ENCODE results near the gene LYRM2. TPM values are rescaled to one million over a fixed set of nuclear protein-coding genes. Genes with fewer than 3 reads are reported as not detected.

LYRM2 gene
- total and polyA plus RNA-seq, 7 donors, result 15.0 to 39.6 (median 25.7) TPM

GRCh38 chr6:89662659-89663223 lies 24.2 kb upstream of the LYRM2 start:
- Histone ChIP-seq H3K36me3 (peaks cover 17 to 98% (median 36%) of the 10 kb centered on the region in 4 donors), H3K4me3 (no peak overlapping the region), H3K4me1 (no peaks in the 10 kb centered on the region), H3K27ac (no peak overlapping the region), H3K9me3 (no peaks in the 10 kb centered on the region), H3K27me3 (no peaks in the 10 kb centered on the region)
- no peak for DNase-seq
- intact Hi-C loops (cut with DNase I), result no loop called here
- 26 to 74% methylated on average over 4 of the region's 4 CpGs for WGBS, 2 donors
- TF ChIP-seq POLR2A (IDR thresholded peaks at IDR 0.05) (no peak), POLR2AphosphoS5 (IDR thresholded peaks at IDR 0.05) (no peak), EP300 (IDR thresholded peaks at IDR 0.05) (no peak), CTCF (IDR thresholded peaks at IDR 0.05) (no peak)

DNA sequence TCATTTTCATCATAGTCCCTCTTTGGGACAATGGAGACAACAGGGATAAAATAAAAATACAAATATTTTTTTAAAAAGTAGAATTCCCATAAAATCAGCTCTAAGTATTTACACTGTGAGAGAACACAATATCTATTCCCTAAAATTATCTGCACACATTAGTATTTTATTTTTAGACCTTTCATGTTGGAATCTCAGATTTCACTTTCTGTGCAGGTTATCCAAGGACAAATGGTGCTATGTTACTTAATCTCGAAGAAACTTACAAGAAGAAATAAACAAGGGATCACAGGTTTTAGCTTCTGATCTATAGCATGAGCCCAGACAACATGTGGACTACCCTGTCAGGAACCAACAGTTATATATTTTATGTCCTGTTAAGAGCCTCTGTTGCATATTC lies 23.0 kb upstream of the LYRM2 start:
- H3K27ac ChIP-seq, result no peak overlapping the region
- no peaks in the 10 kb centered on the region for H3K27me3 ChIP-seq
- H3K4me3 ChIP-seq, result no peak overlapping the region
- WGBS, 2 donors, result 97% methylated on average over 1 of the region's 1 CpG
- no peak for DNase-seq
- peaks cover 17 to 98% (median 43%) of the 10 kb centered on the region in 4 donors for H3K36me3 ChIP-seq
- no peaks in the 10 kb centered on the region for H3K9me3 ChIP-seq
- intact Hi-C loops (cut with DNase I), result no loop called here
- no peaks in the 10 kb centered on the region for H3K4me1 ChIP-seq
- no peak for TF ChIP-seq CTCF (IDR thresholded peaks at IDR 0.05)
- no peak for TF ChIP-seq POLR2A (IDR thresholded peaks at IDR 0.05)
- no peak for TF ChIP-seq POLR2AphosphoS5 (IDR thresholded peaks at IDR 0.05)
- no peak for TF ChIP-seq EP300 (IDR thresholded peaks at IDR 0.05)

GRCh38 chr6:89660981-89661380 lies 22.4 kb upstream of the LYRM2 start:
- Histone ChIP-seq H3K9me3 (no peaks in the 10 kb centered on the region), H3K27ac (no peak overlapping the region), H3K36me3 (peaks cover 17 to 98% (median 40%) of the 10 kb centered on the region in 4 donors), H3K4me3 (no peak overlapping the region), H3K4me1 (no peaks in the 10 kb centered on the region), H3K27me3 (no peaks in the 10 kb centered on the region)
- TF ChIP-seq EP300 (IDR thresholded peaks at IDR 0.05) (no peak), POLR2AphosphoS5 (IDR thresholded peaks at IDR 0.05) (no peak), POLR2A (IDR thresholded peaks at IDR 0.05) (no peak), CTCF (IDR thresholded peaks at IDR 0.05) (no peak)
- no peak for DNase-seq
- 93 to 96% methylated on average over 4 of the region's 4 CpGs for WGBS, 2 donors
- intact Hi-C loops (cut with DNase I), result no loop called here

DNA sequence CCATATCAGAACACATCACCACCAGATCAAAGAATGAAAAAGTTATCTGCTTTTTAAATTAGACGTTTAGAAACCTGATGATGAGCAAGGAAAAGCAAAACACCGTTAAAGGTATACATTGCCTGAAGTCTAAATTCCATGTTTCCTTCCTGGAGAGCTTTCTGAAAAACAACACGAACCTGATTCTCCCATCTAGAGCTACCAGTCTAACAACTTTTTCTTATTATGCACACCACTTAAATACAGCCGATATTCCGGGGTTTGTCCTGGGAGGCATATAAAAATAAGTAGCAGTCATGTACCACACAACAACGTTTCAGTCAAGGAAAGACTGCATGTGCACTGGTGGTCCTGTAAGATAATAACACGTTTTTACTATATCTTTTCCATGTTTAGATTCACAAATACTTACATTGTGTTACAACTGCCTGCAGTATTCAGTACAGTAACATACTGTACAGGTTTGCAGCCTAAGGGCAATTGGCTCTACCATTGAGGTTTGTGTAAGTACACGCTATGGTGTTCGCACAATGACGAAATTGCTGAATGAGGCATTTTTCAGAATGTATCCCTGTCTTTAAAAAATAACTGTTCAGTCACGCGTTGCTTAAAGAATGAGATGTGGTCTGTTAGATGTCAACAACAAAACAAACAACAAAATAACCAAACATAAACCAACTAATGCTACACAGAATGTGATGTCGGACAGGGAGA lies 19.1 kb upstream of the LYRM2 start:
- H3K27me3 ChIP-seq, result no peaks in the 10 kb centered on the region
- H3K4me3 ChIP-seq, result no peak overlapping the region
- intact Hi-C loops (cut with DNase I), result no loop called here
- no peak for TF ChIP-seq POLR2AphosphoS5 (IDR thresholded peaks at IDR 0.05)
- no peak for TF ChIP-seq CTCF (IDR thresholded peaks at IDR 0.05)
- TF ChIP-seq EP300 (IDR thresholded peaks at IDR 0.05), result no peak
- TF ChIP-seq POLR2A (IDR thresholded peaks at IDR 0.05), result no peak
- no peak for DNase-seq
- H3K27ac ChIP-seq, result no peak overlapping the region
- 60 to 86% methylated on average over 13 of the region's 13 CpGs for WGBS, 2 donors
- peaks cover 23 to 98% (median 38%) of the 10 kb centered on the region in 4 donors for H3K36me3 ChIP-seq
- no peaks in the 10 kb centered on the region for H3K9me3 ChIP-seq
- H3K4me1 ChIP-seq, result no peaks in the 10 kb centered on the region
